Transverse colon (tissue), 4 donors: ENCODE measurements around the gene IKZF3.

ENCODE experiments used
- CTCF ChIP-seq, 5 experiments: fragments of 200-600 bp in 3 of 5; fragments of 450-650 bp in 2 of 5; sonication (generic) in 3 of 5; IDR thresholded peaks; 1 replicate in 2 of 5; 2 replicates in 3 of 5; pipeline ENCODE4 v1.5.1; 2016 to 2017; ENCODE audit warnings: antibody characterized with exemption in 5 of 5, inconsistent platforms in 3 of 5, mild to moderate bottlenecking in 2 of 5, moderate library complexity in 1 of 5
- EP300 ChIP-seq: sonication (generic); formaldehyde crosslinking; IDR thresholded peaks from one replicate; pipeline ENCODE4 v1.6.1; 2017; ENCODE audit warnings: antibody characterized with exemption, low read depth
- POLR2A ChIP-seq: fragments of 450-650 bp; IDR thresholded peaks from one replicate; pipeline ENCODE4 v1.6.1; 2016; ENCODE audit warnings: antibody characterized with exemption, mild to moderate bottlenecking, moderate library complexity
- POLR2AphosphoS5 ChIP-seq, 3 donors: sonication (generic); formaldehyde crosslinking; IDR thresholded peaks; one replicate each; pipeline ENCODE4 v1.6.1; 2016; ENCODE audit warnings: antibody characterized with exemption in 3 of 3

- TF ChIP-seq POLR2A: no peak
- TF ChIP-seq CTCF (IDR thresholded peaks at IDR 0.05): no peak
- TF ChIP-seq POLR2AphosphoS5 (IDR thresholded peaks at IDR 0.05): no peak
- TF ChIP-seq EP300: no peak
These were observed 35.1 kb upstream of the IKZF3 start for GRCh38 chr17:39899215-39899614.
